A673 (cell line): ENCODE measurements around the gene CDKAL1.

Source experiments
- EZH2 ChIP-seq: fragments of 200-600 bp; sonication (generic); IDR thresholded peaks from 2 replicates; pipeline ENCODE4 v1.6.1; 2017; ENCODE audit warnings: borderline replicate concordance, low read depth, mild to moderate bottlenecking, mixed read lengths, antibody characterized with exemption, low read length; ENCODE audit not compliant: poor library complexity, severe bottlenecking
- TF ChIP-seq, protein P1 (sequence below): fragments of 300-800, 200-600 bp; sonication (generic); conservative IDR thresholded peaks from 2 replicates; pipeline ENCODE4 v1.5.1; 2017; ENCODE audit warnings: low read depth, mild to moderate bottlenecking, antibody characterized with exemption, low read length, moderate library complexity, mixed read lengths

DNA sequence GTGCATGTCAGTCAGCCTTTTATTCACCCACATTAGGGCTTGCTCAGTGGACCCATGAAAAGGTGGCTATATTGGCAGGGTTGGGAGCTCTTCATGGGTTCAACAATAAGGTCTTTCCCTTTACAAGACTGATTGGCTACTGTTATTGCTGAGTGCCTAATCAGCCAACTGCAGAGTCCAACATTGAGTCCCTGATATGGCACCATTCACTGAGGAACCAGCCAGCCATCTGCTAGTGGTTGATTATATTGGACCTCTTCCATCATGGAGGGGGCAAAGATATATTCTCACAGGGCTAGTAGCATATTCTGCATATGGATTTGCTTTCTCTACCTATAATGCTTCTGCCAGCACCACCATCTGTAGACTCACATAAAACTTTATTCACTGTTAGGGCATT lies 69.9 kb downstream of the CDKAL1 start:
- TF ChIP-seq, protein P1, sequence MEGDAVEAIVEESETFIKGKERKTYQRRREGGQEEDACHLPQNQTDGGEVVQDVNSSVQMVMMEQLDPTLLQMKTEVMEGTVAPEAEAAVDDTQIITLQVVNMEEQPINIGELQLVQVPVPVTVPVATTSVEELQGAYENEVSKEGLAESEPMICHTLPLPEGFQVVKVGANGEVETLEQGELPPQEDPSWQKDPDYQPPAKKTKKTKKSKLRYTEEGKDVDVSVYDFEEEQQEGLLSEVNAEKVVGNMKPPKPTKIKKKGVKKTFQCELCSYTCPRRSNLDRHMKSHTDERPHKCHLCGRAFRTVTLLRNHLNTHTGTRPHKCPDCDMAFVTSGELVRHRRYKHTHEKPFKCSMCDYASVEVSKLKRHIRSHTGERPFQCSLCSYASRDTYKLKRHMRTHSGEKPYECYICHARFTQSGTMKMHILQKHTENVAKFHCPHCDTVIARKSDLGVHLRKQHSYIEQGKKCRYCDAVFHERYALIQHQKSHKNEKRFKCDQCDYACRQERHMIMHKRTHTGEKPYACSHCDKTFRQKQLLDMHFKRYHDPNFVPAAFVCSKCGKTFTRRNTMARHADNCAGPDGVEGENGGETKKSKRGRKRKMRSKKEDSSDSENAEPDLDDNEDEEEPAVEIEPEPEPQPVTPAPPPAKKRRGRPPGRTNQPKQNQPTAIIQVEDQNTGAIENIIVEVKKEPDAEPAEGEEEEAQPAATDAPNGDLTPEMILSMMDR, result no peak
- no peak for TF ChIP-seq EZH2
